HG02981 (cell line): ENCODE measurements around the gene EDN3.

ENCODE experiments used
- ATAC-seq: cut with Tn5 transposase; IDR thresholded peaks from one replicate; pipeline ENCODE4 v1.9.1; 2021; ENCODE audit warnings: mild to moderate bottlenecking, moderate library complexity; ENCODE audit not compliant: unreplicated experiment

The EDN3 gene

GRCh38 chr20:59307270-59307669, 6.9 kb downstream of the EDN3 start:
- ATAC-seq = no peak

- ATAC-seq = no peak
Observed at GRCh38 chr20:59308493-59309201, 8.2 kb downstream of the EDN3 start.

GRCh38 chr20:59309218-59309617, 8.8 kb downstream of the EDN3 start:
- no peak for ATAC-seq

GRCh38 chr20:59314997-59315396, 14.6 kb downstream of the EDN3 start:
- ATAC-seq = no peak

- ATAC-seq = no peak
Observed at GRCh38 chr20:59316911-59317731, 16.7 kb downstream of the EDN3 start.

GRCh38 chr20:59318201-59318790, 17.9 kb downstream of the EDN3 start:
- no peak for ATAC-seq

GRCh38 chr20:59318803-59319202, 18.4 kb downstream of the EDN3 start:
- no peak for ATAC-seq

- ATAC-seq = no peak
Observed at GRCh38 chr20:59320426-59320825, 20.0 kb downstream of the EDN3 start.

- ATAC-seq = no peak
Observed at GRCh38 chr20:59320854-59321647, 20.6 kb downstream of the EDN3 start.

GRCh38 chr20:59322081-59322480, 21.7 kb downstream of the EDN3 start:
- no peak for ATAC-seq

GRCh38 chr20:59322585-59323454, 22.4 kb downstream of the EDN3 start:
- no peak for ATAC-seq

GRCh38 chr20:59323731-59324130, 23.3 kb downstream of the EDN3 start:
- no peak for ATAC-seq

- ATAC-seq = no peak
Observed at GRCh38 chr20:59324521-59325141, 24.2 kb downstream of the EDN3 start.

- no peak for ATAC-seq
Observed at GRCh38 chr20:59325142-59325523, 24.7 kb downstream of the EDN3 start.

GRCh38 chr20:59326188-59326587, 25.8 kb downstream of the EDN3 start:
- ATAC-seq = no peak

GRCh38 chr20:59328071-59328470, 27.7 kb downstream of the EDN3 start:
- no peak for ATAC-seq

- no peak for ATAC-seq
Observed at GRCh38 chr20:59331721-59332329, 31.4 kb downstream of the EDN3 start.

GRCh38 chr20:59333260-59333845, 32.9 kb downstream of the EDN3 start:
- no peak for ATAC-seq

GRCh38 chr20:59333951-59334350, 33.5 kb downstream of the EDN3 start:
- ATAC-seq = no peak
